ENCODE results near the gene RAB6A.
A peak's percentile ranks its signal among the peaks of the same experiment; 100 is the strongest.

Gene RAB6A

GRCh38 chr11:73663604-73664495, 97.0 kb downstream of the RAB6A start:
- H3K36me3 ChIP-seq (ENCODE audit: low read depth): no peaks in the 10 kb centered on the region
- no peak for TF ChIP-seq CTCF (IDR thresholded peaks at IDR 0.05; ENCODE audit: poor library complexity, severe bottlenecking)

GRCh38 chr11:73662445-73663157, 98.3 kb downstream of the RAB6A start:
- Histone ChIP-seq H3K4me1 (ENCODE audit: insufficient read depth, poor library complexity, severe bottlenecking) (no peaks in the 10 kb centered on the region), H3K4me3 (ENCODE audit: severe bottlenecking) (no peak overlapping the region), H3K9me3 (ENCODE audit: severe bottlenecking) (no peaks in the 10 kb centered on the region), H3K36me3 (ENCODE audit: low read depth) (no peaks in the 10 kb centered on the region), H3K27me3 (ENCODE audit: insufficient read depth, poor library complexity, severe bottlenecking) (no peaks in the 10 kb centered on the region), H3K27ac (ENCODE audit: poor library complexity, severe bottlenecking) (no peak overlapping the region)
- ATAC-seq (ENCODE audit: low read depth): no peak
- TF ChIP-seq CTCF (IDR thresholded peaks at IDR 0.05; ENCODE audit: poor library complexity, severe bottlenecking): no peak
- DNase-seq (ENCODE audit: low spot score): no peak

More at GRCh38 chr11:73663604-73664495, 97.0 kb downstream of the RAB6A start:
- no peaks in the 10 kb centered on the region for H3K9me3 ChIP-seq (ENCODE audit: severe bottlenecking)
- ATAC-seq (ENCODE audit: low read depth): no peak
- DNase-seq (ENCODE audit: low spot score): no peak
- no peak overlapping the region for H3K27ac ChIP-seq (ENCODE audit: poor library complexity, severe bottlenecking)
- no peak overlapping the region for H3K4me3 ChIP-seq (ENCODE audit: severe bottlenecking)
- no peaks in the 10 kb centered on the region for H3K4me1 ChIP-seq (ENCODE audit: insufficient read depth, poor library complexity, severe bottlenecking)
- H3K27me3 ChIP-seq (ENCODE audit: insufficient read depth, poor library complexity, severe bottlenecking): no peaks in the 10 kb centered on the region

GRCh38 chr11:73661035-73661628, 99.7 kb downstream of the RAB6A start:
- no peak for DNase-seq (ENCODE audit: low spot score)
- peak; percentile 93 for ATAC-seq (ENCODE audit: low read depth)
- H3K9me3 ChIP-seq (ENCODE audit: severe bottlenecking): no peaks in the 10 kb centered on the region
- H3K27me3 ChIP-seq (ENCODE audit: insufficient read depth, poor library complexity, severe bottlenecking): no peaks in the 10 kb centered on the region
- no peaks in the 10 kb centered on the region for H3K36me3 ChIP-seq (ENCODE audit: low read depth)
- no peak overlapping the region for H3K27ac ChIP-seq (ENCODE audit: poor library complexity, severe bottlenecking)
- no peaks in the 10 kb centered on the region for H3K4me1 ChIP-seq (ENCODE audit: insufficient read depth, poor library complexity, severe bottlenecking)
- peak; percentile 94 for TF ChIP-seq CTCF (IDR thresholded peaks at IDR 0.05; ENCODE audit: poor library complexity, severe bottlenecking)
- no peak overlapping the region for H3K4me3 ChIP-seq (ENCODE audit: severe bottlenecking)

GRCh38 chr11:73660497-73661034, 100.3 kb downstream of the RAB6A start:
- Histone ChIP-seq H3K27me3 (ENCODE audit: insufficient read depth, poor library complexity, severe bottlenecking) (no peaks in the 10 kb centered on the region), H3K4me3 (ENCODE audit: severe bottlenecking) (no peak overlapping the region), H3K36me3 (ENCODE audit: low read depth) (no peaks in the 10 kb centered on the region), H3K4me1 (ENCODE audit: insufficient read depth, poor library complexity, severe bottlenecking) (no peaks in the 10 kb centered on the region), H3K9me3 (ENCODE audit: severe bottlenecking) (no peaks in the 10 kb centered on the region), H3K27ac (ENCODE audit: poor library complexity, severe bottlenecking) (no peak overlapping the region)
- no peak for DNase-seq (ENCODE audit: low spot score)
- ATAC-seq (ENCODE audit: low read depth): no peak
- TF ChIP-seq CTCF (IDR thresholded peaks at IDR 0.05; ENCODE audit: poor library complexity, severe bottlenecking): no peak
